ENCODE results near the gene SACS. TPM values are rescaled to one million over a fixed set of nuclear protein-coding genes. Genes with fewer than 3 reads are reported as not detected.
"Not testable (repeated sequence)": the region's sequence is repeated elsewhere in the genome, so short reads cannot be mapped to it uniquely, and the experiment has no call there.

The SACS gene
- total RNA-seq, 1 donor from 2014 or later, result 33.3 TPM

GRCh38 chr13:23447927-23448326 lies 14.4 kb upstream of the SACS start:
- Mint-ChIP-seq H3K4me1 (no peaks in the 10 kb centered on the region), H3K27me3 (peaks cover 2% of the 10 kb centered on the region), H3K4me3 (no peak overlapping the region), H3K36me3 (ENCODE audit: low read depth) (no peaks in the 10 kb centered on the region), H3K9me3 (no peaks in the 10 kb centered on the region), H3K27ac (no peak overlapping the region)
- intact Hi-C loops (cut with micrococcal nuclease), result no loop called here
- DNase-seq, result no peak

- H3K9me3 Mint-ChIP-seq, result no peaks in the 10 kb centered on the region
- no peak overlapping the region for H3K4me3 Mint-ChIP-seq
- no peak overlapping the region for H3K27ac Mint-ChIP-seq
- no peak for DNase-seq
- intact Hi-C loops (cut with micrococcal nuclease), result no loop called here
- peaks cover 4% of the 10 kb centered on the region for H3K27me3 Mint-ChIP-seq
- no peaks in the 10 kb centered on the region for H3K36me3 Mint-ChIP-seq (ENCODE audit: low read depth)
- no peaks in the 10 kb centered on the region for H3K4me1 Mint-ChIP-seq
Observed at GRCh38 chr13:23445794-23446193, 12.3 kb upstream of the SACS start.

- Mint-ChIP-seq H3K9me3 (no peaks in the 10 kb centered on the region), H3K27ac (no peak overlapping the region), H3K27me3 (peaks cover 4% of the 10 kb centered on the region), H3K4me3 (no peak overlapping the region), H3K36me3 (ENCODE audit: low read depth) (no peaks in the 10 kb centered on the region), H3K4me1 (no peaks in the 10 kb centered on the region)
- DNase-seq, result no peak
- intact Hi-C loops (cut with micrococcal nuclease), result no loop called here
Observed at GRCh38 chr13:23443878-23444277, 10.4 kb upstream of the SACS start.

GRCh38 chr13:23443110-23443509 lies 9.6 kb upstream of the SACS start:
- DNase-seq, result no peak
- H3K27ac Mint-ChIP-seq, result no peak overlapping the region
- H3K36me3 Mint-ChIP-seq (ENCODE audit: low read depth), result no peaks in the 10 kb centered on the region
- H3K4me1 Mint-ChIP-seq, result no peaks in the 10 kb centered on the region
- intact Hi-C loops (cut with micrococcal nuclease), result no loop called here
- H3K4me3 Mint-ChIP-seq, result no peak overlapping the region
- H3K27me3 Mint-ChIP-seq, result peaks cover 4% of the 10 kb centered on the region
- H3K9me3 Mint-ChIP-seq, result no peaks in the 10 kb centered on the region

- H3K4me1 Mint-ChIP-seq, result no peaks in the 10 kb centered on the region
- H3K36me3 Mint-ChIP-seq (ENCODE audit: low read depth), result no peaks in the 10 kb centered on the region
- intact Hi-C loops (cut with micrococcal nuclease), result no loop called here
- no peak for DNase-seq
- no peak overlapping the region for H3K27ac Mint-ChIP-seq
- H3K9me3 Mint-ChIP-seq, result no peaks in the 10 kb centered on the region
- H3K27me3 Mint-ChIP-seq, result peaks cover 6% of the 10 kb centered on the region
- H3K4me3 Mint-ChIP-seq, result no peak overlapping the region
Observed at GRCh38 chr13:23440821-23441618, 7.5 kb upstream of the SACS start.

GRCh38 chr13:23440324-23440723 lies 6.8 kb upstream of the SACS start:
- H3K4me3 Mint-ChIP-seq; H3K36me3 Mint-ChIP-seq (ENCODE audit: low read depth); H3K4me1 Mint-ChIP-seq; H3K27ac Mint-ChIP-seq; H3K27me3 Mint-ChIP-seq; H3K9me3 Mint-ChIP-seq; intact Hi-C loops (cut with micrococcal nuclease); DNase-seq: not testable (repeated sequence)

- Mint-ChIP-seq H3K36me3 (ENCODE audit: low read depth) (no peaks in the 10 kb centered on the region), H3K4me3 (no peak overlapping the region), H3K4me1 (peaks cover 4% of the 10 kb centered on the region), H3K9me3 (no peaks in the 10 kb centered on the region), H3K27ac (no peak overlapping the region), H3K27me3 (peaks cover 19% of the 10 kb centered on the region)
- intact Hi-C loops (cut with micrococcal nuclease), result no loop called here
- DNase-seq, result no peak
Observed at GRCh38 chr13:23437916-23438315, 4.4 kb upstream of the SACS start.

- no peak for DNase-seq
- peaks cover 2% of the 10 kb centered on the region for H3K36me3 Mint-ChIP-seq (ENCODE audit: low read depth)
- no peak overlapping the region for H3K27ac Mint-ChIP-seq
- intact Hi-C loops (cut with micrococcal nuclease), result no loop called here
- H3K27me3 Mint-ChIP-seq, result peaks cover 28% of the 10 kb centered on the region
- H3K4me3 Mint-ChIP-seq, result no peak overlapping the region
- H3K4me1 Mint-ChIP-seq, result peaks cover 4% of the 10 kb centered on the region
- H3K9me3 Mint-ChIP-seq, result no peaks in the 10 kb centered on the region
Observed at GRCh38 chr13:23436680-23437079, 3.2 kb upstream of the SACS start.

- intact Hi-C loops (cut with micrococcal nuclease), result no loop called here
- Mint-ChIP-seq H3K27me3 (peaks cover 39% of the 10 kb centered on the region), H3K4me1 (peaks cover 4% of the 10 kb centered on the region), H3K9me3 (no peaks in the 10 kb centered on the region), H3K27ac (no peak overlapping the region), H3K4me3 (no peak overlapping the region), H3K36me3 (ENCODE audit: low read depth) (peaks cover 2% of the 10 kb centered on the region)
- DNase-seq, result peak; percentile 39
Observed at GRCh38 chr13:23434491-23434890, 989 bp upstream of the SACS start.

GRCh38 chr13:23432626-23433025 lies 876 bp downstream of the SACS start:
- intact Hi-C loops (cut with micrococcal nuclease), result no loop called here
- Mint-ChIP-seq H3K4me1 (peaks cover 4% of the 10 kb centered on the region), H3K36me3 (ENCODE audit: low read depth) (peaks cover 2% of the 10 kb centered on the region), H3K9me3 (no peaks in the 10 kb centered on the region), H3K27me3 (peaks cover 39% of the 10 kb centered on the region), H3K27ac (no peak overlapping the region), H3K4me3 (no peak overlapping the region)
- DNase-seq, result no peak

- DNase-seq, result peak; percentile 30
- H3K27me3 Mint-ChIP-seq, result peaks cover 37% of the 10 kb centered on the region
- intact Hi-C loops (cut with micrococcal nuclease), result no loop called here
- peaks cover 6% of the 10 kb centered on the region for H3K4me1 Mint-ChIP-seq
- H3K4me3 Mint-ChIP-seq, result no peak overlapping the region
- no peak overlapping the region for H3K27ac Mint-ChIP-seq
- peaks cover 2% of the 10 kb centered on the region for H3K36me3 Mint-ChIP-seq (ENCODE audit: low read depth)
- no peaks in the 10 kb centered on the region for H3K9me3 Mint-ChIP-seq
Observed at GRCh38 chr13:23430664-23431063, 2.8 kb downstream of the SACS start.

- intact Hi-C loops (cut with micrococcal nuclease), result no loop called here
- H3K36me3 Mint-ChIP-seq (ENCODE audit: low read depth), result peaks cover 2% of the 10 kb centered on the region
- peaks cover 22% of the 10 kb centered on the region for H3K27me3 Mint-ChIP-seq
- no peak for DNase-seq
- no peak overlapping the region for H3K27ac Mint-ChIP-seq
- H3K9me3 Mint-ChIP-seq, result no peaks in the 10 kb centered on the region
- H3K4me1 Mint-ChIP-seq, result peaks cover 3% of the 10 kb centered on the region
- H3K4me3 Mint-ChIP-seq, result no peak overlapping the region
Observed at GRCh38 chr13:23427881-23428528, 5.5 kb downstream of the SACS start.

- peaks cover 2% of the 10 kb centered on the region for H3K36me3 Mint-ChIP-seq (ENCODE audit: low read depth)
Observed at GRCh38 chr13:23427342-23427843, 6.1 kb downstream of the SACS start.

GRCh38 chr13:23421596-23421995 lies 11.9 kb downstream of the SACS start:
- H3K4me1 Mint-ChIP-seq, result peaks cover 2% of the 10 kb centered on the region
- H3K27me3 Mint-ChIP-seq, result no peaks in the 10 kb centered on the region
- H3K9me3 Mint-ChIP-seq, result no peaks in the 10 kb centered on the region
- no peaks in the 10 kb centered on the region for H3K36me3 Mint-ChIP-seq (ENCODE audit: low read depth)
- intact Hi-C loops (cut with micrococcal nuclease), result no loop called here
- no peak for DNase-seq
- H3K4me3 Mint-ChIP-seq, result no peak overlapping the region
- H3K27ac Mint-ChIP-seq, result no peak overlapping the region

More at GRCh38 chr13:23427342-23427843, 6.1 kb downstream of the SACS start:
- Mint-ChIP-seq H3K27ac (no peak overlapping the region), H3K27me3 (peaks cover 19% of the 10 kb centered on the region), H3K4me1 (peaks cover 3% of the 10 kb centered on the region), H3K4me3 (no peak overlapping the region), H3K9me3 (no peaks in the 10 kb centered on the region)
- DNase-seq, result no peak
- intact Hi-C loops (cut with micrococcal nuclease), result no loop called here
